GM21390 (cell line): ENCODE measurements around the gene HOXB13.

Source experiments
- ATAC-seq: cut with Tn5 transposase; IDR thresholded peaks from one replicate; pipeline ENCODE4 v1.9.1; 2021; ENCODE audit not compliant: unreplicated experiment

HOXB13 gene

DNA sequence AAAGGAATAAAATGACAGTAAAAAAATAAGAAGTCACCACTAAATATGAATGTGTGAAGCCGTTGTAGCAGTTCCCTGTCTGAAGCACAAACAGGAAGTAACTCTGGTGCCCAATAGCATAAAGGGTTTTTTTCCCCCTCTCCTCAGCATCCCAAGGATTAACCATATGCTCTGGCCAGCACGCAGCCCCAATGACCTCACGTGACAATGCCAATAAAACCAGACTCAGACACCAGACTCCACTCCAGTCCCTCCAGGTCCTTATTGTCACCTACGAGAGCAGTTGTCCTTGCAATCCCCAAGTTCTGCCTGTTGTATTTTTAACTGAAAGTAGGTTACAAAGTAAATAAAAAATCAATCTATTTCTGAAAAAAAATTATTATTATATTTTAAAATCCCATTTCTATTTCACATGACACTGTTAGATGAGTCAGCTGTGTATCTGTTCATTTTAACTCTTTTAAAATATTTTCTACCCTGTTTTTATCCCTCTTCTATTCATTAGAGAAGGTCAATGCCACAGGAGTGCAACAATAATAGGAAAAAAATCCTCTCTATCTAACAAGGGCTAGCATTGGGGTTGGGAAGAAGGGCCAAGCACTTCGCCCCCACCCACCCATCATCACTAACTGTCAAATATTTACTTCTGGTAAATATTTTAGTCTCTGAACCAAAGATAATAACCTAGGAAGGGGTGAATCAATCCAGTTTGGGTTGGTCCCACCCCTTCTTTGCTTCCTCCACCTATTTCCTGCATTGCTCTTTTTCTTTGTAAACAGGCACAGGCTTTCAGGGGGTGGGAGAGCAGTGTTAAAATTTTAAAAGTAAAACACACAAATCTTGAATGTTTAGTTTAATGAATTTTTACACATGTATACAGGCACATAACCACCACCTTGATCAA, 12.8 kb downstream of the HOXB13 start:
- no peak for ATAC-seq

DNA sequence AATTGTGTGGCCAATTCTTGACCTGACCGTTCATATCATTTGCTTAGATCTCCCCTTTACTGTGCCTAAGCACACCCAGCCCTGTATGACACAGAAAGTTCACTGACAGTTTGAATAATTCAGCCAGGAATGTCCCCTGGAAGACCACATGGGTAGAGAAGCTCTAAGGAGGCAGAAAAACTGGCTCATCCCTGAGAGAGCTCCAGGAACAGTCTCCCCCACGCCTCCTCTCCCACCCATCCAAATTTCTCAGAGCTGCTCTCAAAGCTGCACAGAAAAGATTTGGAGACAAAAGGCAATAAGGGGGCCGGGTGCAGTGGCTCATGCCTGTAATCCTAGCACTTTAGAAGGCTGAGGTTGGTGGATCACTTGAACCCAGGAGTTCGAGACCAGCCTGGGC, 17.4 kb downstream of the HOXB13 start:
- ATAC-seq: no peak

DNA sequence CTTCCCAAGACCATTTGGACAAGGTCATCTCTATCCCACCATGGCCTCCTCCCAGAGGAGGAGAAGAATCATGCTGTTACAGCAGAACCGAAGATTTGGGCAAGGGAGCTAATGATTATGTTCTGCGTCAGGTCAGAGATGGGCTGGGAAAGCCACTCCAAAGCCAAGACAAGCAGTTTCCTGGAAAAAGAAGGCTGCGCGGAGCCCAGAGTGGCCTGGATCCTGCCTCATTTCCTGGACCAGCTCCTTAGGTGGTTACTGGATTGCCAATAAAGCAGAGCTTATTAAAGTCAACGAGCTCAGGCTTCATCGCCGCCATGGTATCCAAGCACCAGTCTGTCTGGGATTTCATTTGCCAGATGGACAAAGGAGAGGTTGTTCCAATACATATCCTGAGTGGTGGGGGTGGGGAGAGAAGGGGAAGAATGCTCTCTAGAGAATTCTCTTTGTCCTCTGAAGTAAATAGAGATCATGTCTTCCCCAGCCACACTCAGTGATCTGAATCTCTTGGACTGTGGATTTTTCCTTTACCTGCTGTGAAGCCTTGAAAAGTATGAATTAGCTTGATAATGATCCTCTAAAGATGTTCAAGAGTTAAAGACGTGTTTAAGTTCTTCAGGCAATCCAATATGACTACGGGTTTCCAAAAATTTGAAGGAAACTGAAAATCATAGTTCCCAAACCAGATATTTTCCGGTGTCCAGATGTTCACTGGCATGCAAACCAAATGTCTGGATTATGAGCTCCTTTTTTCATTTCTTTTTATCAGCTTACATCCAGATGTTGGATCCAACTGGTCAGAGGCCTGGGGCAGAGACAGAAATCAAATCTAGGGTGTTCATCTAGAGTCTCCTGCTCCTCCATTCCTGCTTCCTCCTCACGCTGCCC, 23.9 kb downstream of the HOXB13 start:
- ATAC-seq: no peak

DNA sequence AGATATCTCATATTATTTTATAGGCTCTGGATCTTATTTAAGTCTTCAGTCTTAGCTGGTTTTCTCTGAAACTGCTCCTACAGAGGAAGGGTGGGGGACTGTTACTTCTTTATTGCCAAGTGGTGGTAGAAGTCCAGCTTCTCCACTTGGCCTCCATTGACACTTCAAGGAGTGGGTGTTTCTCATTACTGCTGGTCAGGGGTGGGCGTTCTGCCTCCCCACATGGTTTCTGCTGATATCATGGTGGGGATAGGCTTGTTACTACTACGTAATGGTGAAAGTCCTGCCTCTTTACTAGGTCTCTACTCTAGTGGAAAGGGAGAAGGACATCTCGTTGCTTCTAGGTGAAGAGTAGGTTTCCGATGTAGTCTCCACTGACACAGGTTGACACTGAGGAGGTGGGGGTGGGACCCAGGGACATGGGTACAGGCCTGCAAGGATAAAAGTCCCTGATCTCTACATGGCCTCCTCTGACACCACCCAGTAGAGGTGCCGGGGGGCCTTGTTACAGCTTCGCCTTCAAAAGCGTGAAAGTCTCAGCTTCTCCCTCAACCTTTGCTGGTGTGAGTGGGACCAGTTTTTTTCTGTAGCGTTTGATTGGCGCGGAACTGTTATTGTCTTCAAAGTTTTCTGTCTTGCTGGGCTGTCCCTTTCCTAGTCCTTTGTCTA, 26.6 kb downstream of the HOXB13 start:
- ATAC-seq: no peak

DNA sequence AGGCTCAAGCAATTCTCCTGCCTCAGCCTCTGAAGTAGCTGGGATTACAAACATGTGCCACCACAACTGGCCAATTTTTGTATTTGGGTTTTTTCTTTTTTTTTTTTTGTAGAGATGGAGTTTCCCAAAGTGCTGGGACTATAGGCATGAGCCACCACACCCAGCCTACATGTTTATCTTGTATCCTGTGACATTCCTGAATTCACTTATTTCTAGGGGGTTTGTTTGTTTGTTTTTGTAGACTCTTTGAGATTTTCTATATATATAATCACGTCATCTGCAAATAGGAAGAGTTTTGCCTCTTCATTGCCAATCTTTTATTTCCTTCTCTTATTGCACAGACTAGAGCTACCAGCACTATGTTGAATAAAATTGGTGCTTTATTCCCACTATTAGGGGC, 35.4 kb downstream of the HOXB13 start:
- ATAC-seq: no peak

- ATAC-seq: no peak
Measured at GRCh38 chr17:48692049-48692448, 36.5 kb downstream of the HOXB13 start.

- ATAC-seq: no peak
Measured at GRCh38 chr17:48690655-48691054, 37.9 kb downstream of the HOXB13 start.

GRCh38 chr17:48681609-48682008, 46.9 kb downstream of the HOXB13 start:
- ATAC-seq: no peak

GRCh38 chr17:48679385-48680096, 49.0 kb downstream of the HOXB13 start:
- no peak for ATAC-seq

DNA sequence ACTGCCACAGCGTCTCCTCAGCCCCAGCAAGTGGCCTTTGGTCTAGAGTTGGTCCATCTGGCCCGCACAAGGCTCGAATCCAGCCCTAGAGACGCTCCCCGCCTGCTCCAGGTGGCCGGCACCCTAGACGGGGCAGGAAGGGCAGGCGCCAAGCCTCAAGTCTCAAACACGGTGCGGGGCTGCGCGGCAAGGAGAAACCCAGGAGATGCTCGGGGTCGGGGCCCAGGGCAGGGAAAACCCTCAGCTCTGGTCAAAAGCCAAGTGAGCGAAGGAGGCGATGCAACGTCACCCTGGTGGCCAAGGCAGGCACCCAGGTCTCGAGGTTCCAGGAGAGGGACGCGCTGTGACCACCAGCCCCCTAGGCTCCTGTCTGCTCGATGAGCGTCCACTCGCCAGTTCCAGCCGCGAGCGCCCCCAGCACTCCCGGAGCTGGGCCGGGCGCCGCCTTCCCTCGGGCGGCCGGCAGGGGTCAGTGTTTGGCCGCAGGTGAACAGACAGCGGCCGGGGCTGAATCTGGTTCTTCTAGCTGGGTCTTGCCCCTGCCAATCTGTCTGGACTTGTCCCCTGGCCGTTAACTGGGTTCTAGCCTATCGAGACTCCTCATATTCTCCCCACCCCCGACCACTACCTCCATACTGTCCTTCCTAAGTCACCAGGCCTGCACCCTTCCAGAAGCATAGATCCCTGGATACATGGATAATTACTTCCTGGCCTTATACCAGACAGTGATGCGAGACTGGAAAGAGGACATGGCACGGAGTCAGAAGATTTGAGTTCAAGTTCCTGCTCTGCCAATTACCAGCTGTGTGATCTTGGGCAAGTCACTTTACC, 50.2 kb downstream of the HOXB13 start:
- ATAC-seq: no peak

- no peak for ATAC-seq
Measured at GRCh38 chr17:48676963-48677558, 51.5 kb downstream of the HOXB13 start.
